Vagina (tissue), 2 donors: Measurements from ENCODE around the gene DYNC2I2.

Source experiments
- CTCF ChIP-seq, 3 experiments: fragments of 450-650 bp in 2 of 3; fragments of 200-600 bp in 1 of 3; sonication (generic) in 1 of 3; IDR thresholded peaks; one replicate each; pipeline ENCODE4 v1.5.1; 2017 to 2019; ENCODE audit warnings: antibody characterized with exemption in 3 of 3, mild to moderate bottlenecking in 2 of 3, moderate library complexity in 2 of 3
- POLR2A ChIP-seq, 2 donors: fragments of 450-650 bp; IDR thresholded peaks; one replicate each; pipeline ENCODE4 v1.6.1; 2017; ENCODE audit warnings: antibody characterized with exemption in 2 of 2, mild to moderate bottlenecking in 2 of 2, moderate library complexity in 2 of 2
- POLR2AphosphoS5 ChIP-seq, 2 donors: sonication (generic); formaldehyde crosslinking; IDR thresholded peaks; one replicate each; pipeline ENCODE4 v1.9.0; 2017; ENCODE audit warnings: antibody characterized with exemption in 2 of 2, mild to moderate bottlenecking in 2 of 2, low read depth in 1 of 2; ENCODE audit not compliant: insufficient read depth in 1 of 2

DNA sequence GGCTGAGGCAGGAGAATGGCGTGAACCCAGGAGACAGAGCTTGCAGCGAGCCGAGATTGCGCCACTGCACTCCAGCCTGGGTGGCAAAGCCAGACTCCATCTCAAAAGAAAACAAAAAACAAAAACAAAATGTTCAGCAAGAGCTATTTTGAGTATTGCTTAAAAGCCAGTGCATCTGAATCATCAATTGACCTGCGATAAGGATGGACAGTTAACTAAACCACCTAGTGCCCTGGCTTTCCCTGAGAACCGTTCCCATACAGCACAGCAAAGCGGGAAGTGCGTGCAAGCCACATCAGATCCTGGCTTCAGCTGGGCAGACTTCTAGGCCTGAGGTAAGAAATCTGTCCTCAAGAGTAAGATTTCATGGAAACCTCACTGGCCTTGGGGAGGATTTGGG lies 2.7 kb downstream of the DYNC2I2 start:
- TF ChIP-seq CTCF (IDR thresholded peaks at IDR 0.05), result no peak
- no peak for TF ChIP-seq POLR2A (IDR thresholded peaks at IDR 0.05)
- no peak for TF ChIP-seq POLR2AphosphoS5 (IDR thresholded peaks at IDR 0.05; ENCODE audit: insufficient read depth in 1 of 2, low read depth in 1 of 2)
